Heart left ventricle (tissue), 16 donors: ENCODE measurements around the gene SSBP3. TPM values are rescaled to one million over a fixed set of nuclear protein-coding genes. Genes with fewer than 3 reads are reported as not detected.

Experiments used
- ATAC-seq, 4 donors: fragments of 200-7000 bp; cut with Tn5 transposase; one replicate each; pipeline ENCODE4 v1.9.1; 2020 to 2022; ENCODE audit warnings: moderate library complexity in 4 of 4, mild to moderate bottlenecking in 3 of 4, moderate number of reproducible peaks in 1 of 4
- DNase-seq, 5 donors: peaks; one replicate each; pipeline ENCODE4 v3.0.0-alpha.2; 2020
- H3K27ac ChIP-seq, 12 donors: fragments of 200-600 bp; sonication (generic) in 4 of 12; one replicate each; pipeline versions ENCODE4 v1.5.0 to v1.8.0; 2016 to 2022; ENCODE audit warnings: mild to moderate bottlenecking in 2 of 12
- H3K27me3 ChIP-seq, 9 donors: fragments of 200-600 bp; sonication (generic) in 2 of 9; one replicate each; pipeline versions ENCODE4 v1.5.1 to v1.8.0; 2016 to 2022; ENCODE audit warnings: mild to moderate bottlenecking in 3 of 9
- H3K36me3 ChIP-seq, 9 donors: fragments of 200-600 bp; sonication (generic) in 2 of 9; one replicate each; pipeline versions ENCODE4 v1.5.0 to v1.8.0; 2018 to 2022; ENCODE audit warnings: mild to moderate bottlenecking in 2 of 9
- H3K4me1 ChIP-seq, 12 donors: fragments of 200-600 bp; sonication (generic) in 4 of 12; one replicate each; pipeline versions ENCODE4 v1.5.0 to v1.8.0; 2016 to 2022; ENCODE audit warnings: mild to moderate bottlenecking in 3 of 12
- H3K4me3 ChIP-seq, 12 donors: fragments of 200-600 bp; sonication (generic) in 4 of 12; one replicate each; pipeline versions ENCODE4 v1.5.0 to v1.8.0; 2017 to 2022; ENCODE audit warnings: mild to moderate bottlenecking in 9 of 12, moderate library complexity in 4 of 12
- H3K9me3 ChIP-seq, 12 donors: fragments of 200-600 bp; sonication (generic) in 4 of 12; one replicate each; pipeline versions ENCODE4 v1.5.0 to v1.8.0; 2016 to 2022; ENCODE audit warnings: mild to moderate bottlenecking in 1 of 12
- CTCF ChIP-seq, 12 donors: fragments of 200-600 bp; sonication (generic) in 4 of 12; IDR thresholded peaks; one replicate each; pipeline versions ENCODE4 v1.5.0 to v1.8.0; 2018 to 2022; ENCODE audit warnings: antibody characterized with exemption in 12 of 12, mild to moderate bottlenecking in 5 of 12
- POLR2A ChIP-seq, 2 donors: fragments of 450-650 bp; IDR thresholded peaks; one replicate each; pipeline ENCODE4 v1.6.1; 2017; ENCODE audit warnings: antibody characterized with exemption in 2 of 2, mild to moderate bottlenecking in 2 of 2, moderate library complexity in 2 of 2
- WGBS, 4 donors: extraction: QIAGEN DNeasy Blood & Tissue Kit in 2 of 4; methylation state at CpG; one replicate each; pipeline versions ENCODE4 v1.1.5 to v1.1.7; 2013 to 2018; 5-methylcytosine and 5-hydroxymethylcytosine counted together
- intact Hi-C, 10 donors: fragments of 100-400 bp; cut with DNase I; formaldehyde crosslinking; loops; one replicate each; pipeline versions ENCODE4 v1.11.1 to v1.14.2; 2022
- polyA plus RNA-seq, 2 donors: library from polyadenylated mRNA; stranded (reverse); fragments of 200-250 nt; gene quantifications; one replicate each; pipeline ENCODE4 v1.2.3, GENCODE V29; 2013
- total RNA-seq, 9 donors: library from RNA; depleted of rRNA in 2 of 9; stranded (reverse); fragments of >200 nt in 2 of 9; fragmentation: NEBNext Ultra II Directional in 3 of 9; extraction: Animal tissue kit (Norgen Biotek cat#: 25700) in 3 of 9; gene quantifications; one replicate each; pipeline versions ENCODE4 v1.1.0 to v1.2.4, GENCODE V29; 2016 to 2023
- donor health status: ischemic (EF 13 %, LVEDD 7.1; RV severe dilation, severe dysfunction).
- donor health status: healthy with polysubstance abuse.
- donor health status: DM: no; HTN: yes; CAD: no.
- donor health status: DM: no; HTN: no; CAD: no.
- donor health status: ischemic (EF 25% LVEDD 6.9; RV normal size, moderate dysfunction).
- donor health status: ischemic (EF 25% LVEDD 5.7; RV mildly dilated, moderate dysfunction).
- donor health status: healthy.
- donor health status: DM: yes; HTN: yes; CAD: no.
- donor health status: ischemic (EF 35%, LVEDD 5.7; RV mildly dilated, moderate dysfunction).
- donor health status: nonischemic (EF 11% LVEDD 7.7; RV severe dilation, severe dysfunction).
- donor health status: DM: yes; HTN: yes; CAD: no.
- donor health status: PGD.
- donor health status: ischemic (EF 29% LVEDD 5.4; RV normal size, mild dysfunction).
- donor health status: nonischemic (EF 23%, LVEDD 6.1; RV moderate dilation, normal function).

SSBP3 gene
- total and polyA plus RNA-seq, 11 donors, result 20.8 to 61.8 (median 48.1) TPM

GRCh38 chr1:54294887-54295286, 111.3 kb downstream of the SSBP3 start:
- H3K27me3 ChIP-seq, result no peaks in the 10 kb centered on the region
- no peak overlapping the region for H3K4me3 ChIP-seq
- DNase-seq (no peak), ATAC-seq (no peak)
- intact Hi-C loops, result loop anchor here in 1 of 10 donors (10.0 kb wide), 1 partner anchor 60 kb away; no protein-coding TSS in a partner anchor
- WGBS, 4 donors, result 83 to 92% (median 87%) methylated on average over 6 of the region's 6 CpGs
- H3K9me3 ChIP-seq, result no peaks in the 10 kb centered on the region
- H3K27ac ChIP-seq, result peak overlapping the region in 4 of 12 donors; percentile 7 to 50 (median 38)
- TF ChIP-seq POLR2A (IDR thresholded peaks at IDR 0.05), result no peak
- TF ChIP-seq CTCF (IDR thresholded peaks at IDR 0.05), result no peak
- peaks cover 11 to 91% (median 62%) of the 10 kb centered on the region in 12 donors for H3K4me1 ChIP-seq
- no peaks in the 10 kb centered on the region for H3K36me3 ChIP-seq

- Histone ChIP-seq H3K4me1 (peaks cover 5 to 88% (median 60%) of the 10 kb centered on the region in 12 donors), H3K9me3 (no peaks in the 10 kb centered on the region), H3K27ac (peak overlapping the region in 6 of 12 donors; percentile 12 to 58 (median 46)), H3K27me3 (no peaks in the 10 kb centered on the region), H3K36me3 (no peaks in the 10 kb centered on the region), H3K4me3 (no peak overlapping the region)
- intact Hi-C loops, result loop anchor here in 1 of 10 donors (10.0 kb wide), 1 partner anchor 63 kb away; no protein-coding TSS in a partner anchor
- ATAC-seq (peak in 2 of 4 donors; percentile 1 to 16), DNase-seq (no peak)
- TF ChIP-seq CTCF (IDR thresholded peaks at IDR 0.05), result no peak
- no peak for TF ChIP-seq POLR2A (IDR thresholded peaks at IDR 0.05)
- 70 to 75% (median 74%) methylated on average over 10 of the region's 10 CpGs for WGBS, 4 donors
These were observed 113.9 kb downstream of the SSBP3 start for GRCh38 chr1:54292002-54292911.

- WGBS, 4 donors, result 88 to 91% (median 90%) methylated on average over 19 to 20 of the region's 20 CpGs
- no peaks in the 10 kb centered on the region for H3K36me3 ChIP-seq
- DNase-seq (no peak), ATAC-seq (no peak)
- no peaks in the 10 kb centered on the region for H3K27me3 ChIP-seq
- TF ChIP-seq CTCF (IDR thresholded peaks at IDR 0.05) (no peak), POLR2A (IDR thresholded peaks at IDR 0.05) (no peak)
- H3K4me3 ChIP-seq, result no peak overlapping the region
- no peaks in the 10 kb centered on the region for H3K9me3 ChIP-seq
- peak overlapping the region in 4 of 12 donors; percentile 38 to 63 (median 55) for H3K27ac ChIP-seq
- peaks cover 8 to 90% (median 65%) of the 10 kb centered on the region in 12 donors for H3K4me1 ChIP-seq
- intact Hi-C loops, result loop anchor here in 1 of 10 donors (10.0 kb wide), 1 partner anchor 63 kb away; no protein-coding TSS in a partner anchor
These were observed 114.8 kb downstream of the SSBP3 start for GRCh38 chr1:54291276-54292001.
